Fibroblast of lung (primary cell): Measurements from ENCODE around the gene FETUB.

ENCODE experiments used
- CTCF ChIP-seq, 2 donors: IDR thresholded peaks in 1 of 2; conservative IDR thresholded peaks in 1 of 2; 1 replicate in 1 of 2; 2 replicates in 1 of 2; pipeline ENCODE4 v1.5.1; 2011 to 2012; ENCODE audit warnings: low read length in 2 of 2, control low read depth in 1 of 2, inconsistent platforms in 1 of 2, low read depth in 1 of 2, mild to moderate bottlenecking in 1 of 2
- EZH2 ChIP-seq: IDR thresholded peaks from 2 replicates; pipeline ENCODE4 v1.5.1; 2012; ENCODE audit warnings: low read length, control low read depth, mild to moderate bottlenecking; ENCODE audit errors: missing control alignments

GRCh38 chr3:186679151-186679550 lies 39.0 kb downstream of the FETUB start:
- TF ChIP-seq CTCF (conservative IDR thresholded peaks at IDR 0.05 in 1 of 2, IDR thresholded peaks at IDR 0.05 in 1 of 2; ENCODE audit: low read depth in 1 of 2, low read length in 2 of 2) (no peak), EZH2 (no peak)
